Ascending aorta (tissue), 2 donors: Measurements from ENCODE around the gene CLSTN1. TPM values are rescaled to one million over a fixed set of nuclear protein-coding genes. Genes with fewer than 3 reads are reported as not detected.

ENCODE experiments used
- DNase-seq, 2 donors: peaks; one replicate each; pipeline ENCODE4 v3.0.0-alpha.2; 2019; ENCODE audit warnings: low spot score in 2 of 2
- H3K27ac ChIP-seq, 2 donors: fragments of 200-600 bp; sonication (generic); one replicate each; pipeline ENCODE4 v1.5.1; 2016 to 2017; ENCODE audit warnings: mild to moderate bottlenecking in 1 of 2
- H3K27me3 ChIP-seq: fragments of 200-600 bp; sonication (generic); one replicate; pipeline ENCODE4 v1.5.1; 2017
- H3K36me3 ChIP-seq, 2 donors: fragments of 200-600 bp; sonication (generic); one replicate each; pipeline ENCODE4 v1.5.1; 2016
- H3K4me1 ChIP-seq, 2 donors: fragments of 200-600 bp; sonication (generic); one replicate each; pipeline ENCODE4 v1.5.1; 2016 to 2017; ENCODE audit warnings: mild to moderate bottlenecking in 1 of 2
- H3K4me3 ChIP-seq, 2 donors: fragments of 200-600 bp; sonication (generic); one replicate each; pipeline ENCODE4 v1.5.1; 2016 to 2017; ENCODE audit warnings: mild to moderate bottlenecking in 1 of 2
- H3K9me3 ChIP-seq, 2 donors: fragments of 200-600 bp; sonication (generic); one replicate each; pipeline ENCODE4 v1.5.1; 2016
- CTCF ChIP-seq, 3 experiments: fragments of 200-600 bp in 2 of 3; fragments of 450-650 bp in 1 of 3; sonication (generic) in 2 of 3; IDR thresholded peaks; one replicate each; pipeline ENCODE4 v1.5.1; 2016 to 2019; ENCODE audit warnings: antibody characterized with exemption in 3 of 3, mild to moderate bottlenecking in 1 of 3, moderate library complexity in 1 of 3
- intact Hi-C: fragments of 100-400 bp; cut with DNase I; formaldehyde crosslinking; loops from one replicate; pipeline ENCODE4 v1.15.1; 2023
- total RNA-seq: library from RNA; depleted of rRNA; stranded (reverse); fragments of >200 nt; gene quantifications from one replicate; pipeline ENCODE4 v1.1.0, GENCODE V29; 2016

The CLSTN1 gene
- total RNA-seq, 1 donor from 2014 or later, result 84.6 TPM

- Histone ChIP-seq H3K27me3 (no peaks in the 10 kb centered on the region), H3K4me1 (no peaks in the 10 kb centered on the region), H3K36me3 (no peaks in the 10 kb centered on the region), H3K4me3 (no peak overlapping the region), H3K9me3 (no peaks in the 10 kb centered on the region), H3K27ac (no peak overlapping the region)
- intact Hi-C loops, result no loop called here
- no peak for DNase-seq
- no peak for TF ChIP-seq CTCF (IDR thresholded peaks at IDR 0.05)
These were observed 12.2 kb upstream of the CLSTN1 start for GRCh38 chr1:9835758-9836631.

- Histone ChIP-seq H3K4me3 (no peak overlapping the region), H3K9me3 (no peaks in the 10 kb centered on the region), H3K27ac (no peak overlapping the region), H3K4me1 (no peaks in the 10 kb centered on the region), H3K36me3 (no peaks in the 10 kb centered on the region), H3K27me3 (no peaks in the 10 kb centered on the region)
- DNase-seq, result no peak
- intact Hi-C loops, result no loop called here
- TF ChIP-seq CTCF (IDR thresholded peaks at IDR 0.05), result no peak
These were observed 11.6 kb upstream of the CLSTN1 start for GRCh38 chr1:9835404-9835757.

GRCh38 chr1:9833632-9834031, 9.9 kb upstream of the CLSTN1 start:
- intact Hi-C loops, result no loop called here
- Histone ChIP-seq H3K27me3 (no peaks in the 10 kb centered on the region), H3K27ac (no peak overlapping the region), H3K36me3 (no peaks in the 10 kb centered on the region), H3K9me3 (no peaks in the 10 kb centered on the region), H3K4me3 (no peak overlapping the region), H3K4me1 (no peaks in the 10 kb centered on the region)
- DNase-seq, result no peak
- no peak for TF ChIP-seq CTCF (IDR thresholded peaks at IDR 0.05)

GRCh38 chr1:9827558-9828185, 3.9 kb upstream of the CLSTN1 start:
- no peak for TF ChIP-seq CTCF (IDR thresholded peaks at IDR 0.05)
- H3K4me3 ChIP-seq, result no peak overlapping the region
- H3K36me3 ChIP-seq, result no peaks in the 10 kb centered on the region
- no peak overlapping the region for H3K27ac ChIP-seq
- peaks cover 3 to 10% of the 10 kb centered on the region in 2 donors for H3K4me1 ChIP-seq
- H3K9me3 ChIP-seq, result no peaks in the 10 kb centered on the region
- DNase-seq, result no peak
- intact Hi-C loops, result no loop called here
- H3K27me3 ChIP-seq, result no peaks in the 10 kb centered on the region

- Histone ChIP-seq H3K27ac (no peak overlapping the region), H3K27me3 (no peaks in the 10 kb centered on the region), H3K4me3 (no peak overlapping the region), H3K9me3 (no peaks in the 10 kb centered on the region), H3K36me3 (no peaks in the 10 kb centered on the region), H3K4me1 (peaks cover 8 to 19% of the 10 kb centered on the region in 2 donors)
- TF ChIP-seq CTCF (IDR thresholded peaks at IDR 0.05), result no peak
- intact Hi-C loops, result no loop called here
- no peak for DNase-seq
These were observed 2.9 kb upstream of the CLSTN1 start for GRCh38 chr1:9826616-9827015.
